Peyer's patch (tissue), 4 donors: ENCODE results near the gene BCL3.

Source experiments
- CTCF ChIP-seq, 6 experiments: fragments of 450-650 bp in 4 of 6; fragments of 200-600 bp in 2 of 6; sonication (generic) in 1 of 6; IDR thresholded peaks; one replicate each; pipeline ENCODE4 v1.5.1; 2017 to 2019; ENCODE audit warnings: antibody characterized with exemption in 6 of 6, mild to moderate bottlenecking in 3 of 6, moderate library complexity in 1 of 6
- POLR2A ChIP-seq, 2 donors: fragments of 450-650 bp; IDR thresholded peaks; one replicate each; pipeline ENCODE4 v1.5.1; 2017; ENCODE audit warnings: antibody characterized with exemption in 2 of 2, mild to moderate bottlenecking in 2 of 2, moderate library complexity in 2 of 2

- TF ChIP-seq CTCF (IDR thresholded peaks at IDR 0.05) (no peak), POLR2A (IDR thresholded peaks at IDR 0.05) (no peak)
Measured at GRCh38 chr19:44738603-44739558, 9.6 kb upstream of the BCL3 start.
